Measurements from ENCODE around the gene PDZD2.

DNA sequence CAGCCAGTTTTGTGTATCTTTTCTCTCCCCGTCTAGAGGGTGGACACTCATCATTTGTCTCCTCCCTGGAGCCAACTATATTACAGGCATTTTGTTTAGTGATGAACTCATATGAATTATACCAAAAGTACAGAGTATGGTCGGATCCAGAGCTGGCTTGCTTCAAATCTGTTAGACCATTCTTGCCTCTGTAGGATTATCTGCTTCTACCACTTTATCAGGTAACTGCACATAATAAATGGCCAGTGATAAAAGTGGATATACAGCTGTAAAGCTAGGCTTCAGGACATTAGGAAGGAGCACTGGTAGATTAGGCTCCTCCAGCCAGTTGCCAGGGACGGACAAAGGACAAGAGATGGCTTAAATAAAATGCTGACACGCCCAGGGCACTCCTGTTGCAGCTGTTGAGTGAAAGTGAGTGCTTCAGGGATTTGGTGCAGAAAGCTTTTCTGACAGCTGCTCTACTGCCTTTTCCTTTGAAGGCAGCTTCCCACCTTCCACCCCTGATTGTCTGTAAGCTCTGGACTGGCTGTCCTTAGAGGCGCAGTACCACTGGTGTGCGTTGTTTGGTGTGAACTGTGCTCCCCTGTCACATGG lies 259.2 kb downstream of the PDZD2 start:
- TF ChIP-seq CTCF (IDR thresholded peaks at IDR 0.05; ENCODE audit: poor library complexity) (no peak), EZH2 (IDR thresholded peaks at IDR 0.05; ENCODE audit: borderline replicate concordance) (no peak), EZH2phosphoT487 (IDR thresholded peaks at IDR 0.05; ENCODE audit: low read depth, severe bottlenecking, unreplicated experiment) (no peak)

Data from hepatocyte (in vitro differentiated cells).